Kidney (tissue), 14 donors: Measurements from ENCODE around the gene SNX24. TPM values are rescaled to one million over a fixed set of nuclear protein-coding genes. Genes with fewer than 3 reads are reported as not detected.

ENCODE experiments used
- DNase-seq, 5 donors: peaks; one replicate each; pipeline ENCODE4 v3.0.0-alpha.2; 2013 to 2020
- FAIRE-seq: peaks from 2 replicates; lab custom pipeline; 2012; peaks lifted over from hg19 to GRCh38; lab: Jason Lieb, UNC
- H3K27ac ChIP-seq, 2 donors: one replicate each; pipeline ENCODE4 v1.7.0; 2013; ENCODE audit warnings: low read depth in 2 of 2, low read length in 2 of 2, inconsistent platforms in 1 of 2
- H3K27me3 ChIP-seq: one replicate; pipeline ENCODE4 v1.7.1; 2013; ENCODE audit warnings: low read length, inconsistent platforms; ENCODE audit not compliant: control insufficient read depth, insufficient read depth
- H3K36me3 ChIP-seq, 3 donors: one replicate each; pipeline versions ENCODE4 v1.7.0 to v1.7.1; 2013; ENCODE audit warnings: low read length in 3 of 3, control low read depth in 1 of 3, inconsistent platforms in 1 of 3; ENCODE audit not compliant: insufficient read depth in 3 of 3, control insufficient read depth in 2 of 3
- H3K4me1 ChIP-seq, 3 donors: one replicate each; pipeline versions ENCODE4 v1.7.0 to v1.7.1; 2013; ENCODE audit warnings: low read length in 3 of 3, inconsistent platforms in 1 of 3, low read depth in 1 of 3; ENCODE audit not compliant: control insufficient read depth in 2 of 3, insufficient read depth in 2 of 3
- H3K4me3 ChIP-seq, 3 donors: one replicate each; pipeline versions ENCODE4 v1.7.0 to v1.8.1; 2013; ENCODE audit warnings: low read length in 3 of 3, control low read depth in 1 of 3, inconsistent platforms in 1 of 3
- H3K9ac ChIP-seq, 3 donors: one replicate each; pipeline versions ENCODE4 v1.7.0 to v1.7.1; 2013; ENCODE audit warnings: low read length in 3 of 3, control low read depth in 1 of 3, inconsistent platforms in 1 of 3
- H3K9me3 ChIP-seq, 3 donors: one replicate each; pipeline versions ENCODE4 v1.7.0 to v1.7.1; 2013; ENCODE audit warnings: low read length in 3 of 3, control low read depth in 1 of 3, inconsistent platforms in 1 of 3; ENCODE audit not compliant: control insufficient read depth in 2 of 3, insufficient read depth in 1 of 3
- intact Hi-C: fragments of 100-400 bp; cut with DNase I; formaldehyde crosslinking; loops from one replicate; pipeline ENCODE4 v1.11.1; 2022
- polyA plus RNA-seq: library from polyadenylated mRNA; stranded (reverse); fragments of 350-450 nt; fragmentation: Illumina TruSeq; extraction: RNeasy Lipid Tissue Mini Kit (QIAGEN cat#74804); gene quantifications from one replicate; pipeline ENCODE4 v1.2.3, GENCODE V29; 2014; ENCODE audit warnings: low read depth, low replicate concordance; ENCODE audit not compliant: insufficient read depth
- total RNA-seq: library from RNA; stranded (reverse); fragmentation: NEBNext Ultra II Directional; extraction: Animal tissue kit (Norgen Biotek cat#: 25700); gene quantifications from one replicate; pipeline ENCODE4 v1.2.1, GENCODE V29; 2021
- TF ChIP-seq, protein P1 (sequence below): IDR thresholded peaks from 3 replicates; pipeline ENCODE4 v1.5.1; 2012; ENCODE audit warnings: mild to moderate bottlenecking, moderate library complexity, borderline replicate concordance; ENCODE audit not compliant: insufficient read depth; ENCODE audit errors: extremely low read depth
- donor health status: control.
- donor health status: control.
- donor health status: control.
- donor health status: control.
- donor health status: control.
- donor health status: DM: yes; HTN: yes; CAD: no.
- donor health status: Normal renal cell carcinoma (clear cell type).

Gene SNX24
- total and polyA plus RNA-seq, 2 donors from 2014 or later = 23.8 to 27.0 TPM

DNA sequence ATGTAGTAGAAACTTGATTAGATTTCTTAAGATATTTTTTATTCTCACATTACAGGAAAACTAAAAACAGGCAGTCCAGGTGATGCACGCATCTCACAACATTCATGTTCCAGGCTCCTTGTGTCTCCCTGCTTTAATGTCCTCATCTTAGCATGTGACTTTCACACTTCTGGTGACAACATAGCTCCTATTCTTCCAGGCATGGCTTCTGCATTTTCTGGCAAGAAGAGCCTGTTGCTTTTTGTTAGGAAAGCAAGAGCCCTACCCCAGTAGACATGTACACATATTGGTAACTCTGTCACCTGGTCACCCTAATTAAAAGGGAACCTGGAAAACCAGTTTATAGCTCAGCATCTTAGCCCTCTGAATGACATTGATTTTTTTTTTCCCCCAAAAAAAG, 98.6 kb downstream of the SNX24 start:
- intact Hi-C loops = no loop called here
- Histone ChIP-seq H3K4me3 (no peak overlapping the region), H3K9ac (no peak overlapping the region), H3K9me3 (no peaks in the 10 kb centered on the region), H3K4me1 (peaks cover 0 to 5% (median 3%) of the 10 kb centered on the region in 3 donors), H3K36me3 (no peaks in the 10 kb centered on the region), H3K27me3 (no peaks in the 10 kb centered on the region), H3K27ac (no peak overlapping the region)
- FAIRE-seq = no peak
- DNase-seq = no peak
- TF ChIP-seq, protein P1, sequence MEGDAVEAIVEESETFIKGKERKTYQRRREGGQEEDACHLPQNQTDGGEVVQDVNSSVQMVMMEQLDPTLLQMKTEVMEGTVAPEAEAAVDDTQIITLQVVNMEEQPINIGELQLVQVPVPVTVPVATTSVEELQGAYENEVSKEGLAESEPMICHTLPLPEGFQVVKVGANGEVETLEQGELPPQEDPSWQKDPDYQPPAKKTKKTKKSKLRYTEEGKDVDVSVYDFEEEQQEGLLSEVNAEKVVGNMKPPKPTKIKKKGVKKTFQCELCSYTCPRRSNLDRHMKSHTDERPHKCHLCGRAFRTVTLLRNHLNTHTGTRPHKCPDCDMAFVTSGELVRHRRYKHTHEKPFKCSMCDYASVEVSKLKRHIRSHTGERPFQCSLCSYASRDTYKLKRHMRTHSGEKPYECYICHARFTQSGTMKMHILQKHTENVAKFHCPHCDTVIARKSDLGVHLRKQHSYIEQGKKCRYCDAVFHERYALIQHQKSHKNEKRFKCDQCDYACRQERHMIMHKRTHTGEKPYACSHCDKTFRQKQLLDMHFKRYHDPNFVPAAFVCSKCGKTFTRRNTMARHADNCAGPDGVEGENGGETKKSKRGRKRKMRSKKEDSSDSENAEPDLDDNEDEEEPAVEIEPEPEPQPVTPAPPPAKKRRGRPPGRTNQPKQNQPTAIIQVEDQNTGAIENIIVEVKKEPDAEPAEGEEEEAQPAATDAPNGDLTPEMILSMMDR = no peak

DNA sequence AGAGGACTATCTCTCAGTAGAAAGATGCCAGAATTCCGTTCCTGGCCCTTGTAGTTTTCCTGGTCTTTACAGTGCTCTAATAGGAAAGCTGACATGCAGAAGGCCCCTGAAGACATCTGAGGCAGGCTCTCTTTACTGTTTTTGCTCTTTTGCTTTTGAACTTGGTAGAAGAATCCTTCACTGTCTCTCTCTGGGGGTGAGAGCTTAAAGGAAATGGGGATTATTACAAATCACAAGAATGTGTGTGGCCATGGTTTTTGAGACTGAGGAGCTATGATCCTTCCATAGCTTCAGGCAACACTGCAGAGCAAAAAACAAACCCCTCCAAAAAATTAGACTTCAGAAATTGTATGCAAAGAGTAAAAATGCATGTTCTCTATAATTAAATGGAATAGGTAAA, 102.0 kb downstream of the SNX24 start:
- no peaks in the 10 kb centered on the region for H3K9me3 ChIP-seq
- H3K36me3 ChIP-seq = no peaks in the 10 kb centered on the region
- H3K27me3 ChIP-seq = no peaks in the 10 kb centered on the region
- no peak overlapping the region for H3K9ac ChIP-seq
- no peak overlapping the region for H3K4me3 ChIP-seq
- FAIRE-seq = no peak
- H3K27ac ChIP-seq = no peak overlapping the region
- DNase-seq = no peak
- H3K4me1 ChIP-seq = peaks cover 0 to 5% (median 3%) of the 10 kb centered on the region in 3 donors
- intact Hi-C loops = no loop called here
- TF ChIP-seq, protein P1 = no peak

DNA sequence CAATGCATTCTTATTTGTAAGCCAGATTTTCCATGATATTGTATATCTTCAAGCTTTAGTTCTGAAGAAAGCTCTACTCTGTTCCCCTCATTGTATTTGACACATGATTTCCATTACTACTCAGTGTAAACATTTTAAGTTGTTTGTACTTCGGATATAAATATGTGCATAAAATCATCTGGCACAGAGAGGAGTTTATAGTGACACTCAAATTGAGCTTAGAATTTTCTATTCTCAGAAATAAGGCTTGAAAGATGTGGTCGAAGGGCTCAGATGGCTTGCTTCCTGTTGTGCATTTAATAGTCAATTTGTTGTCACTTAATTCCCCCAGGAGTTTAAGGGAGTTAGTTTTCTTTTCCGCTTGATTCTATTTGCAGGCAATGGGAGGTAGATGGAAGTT, 102.4 kb downstream of the SNX24 start:
- Histone ChIP-seq H3K27me3 (no peaks in the 10 kb centered on the region), H3K4me1 (peaks cover 0 to 5% (median 0%) of the 10 kb centered on the region in 3 donors), H3K36me3 (no peaks in the 10 kb centered on the region), H3K27ac (no peak overlapping the region), H3K4me3 (no peak overlapping the region), H3K9me3 (no peaks in the 10 kb centered on the region), H3K9ac (no peak overlapping the region)
- no peak for FAIRE-seq
- intact Hi-C loops = no loop called here
- TF ChIP-seq, protein P1 = no peak
- DNase-seq = no peak

DNA sequence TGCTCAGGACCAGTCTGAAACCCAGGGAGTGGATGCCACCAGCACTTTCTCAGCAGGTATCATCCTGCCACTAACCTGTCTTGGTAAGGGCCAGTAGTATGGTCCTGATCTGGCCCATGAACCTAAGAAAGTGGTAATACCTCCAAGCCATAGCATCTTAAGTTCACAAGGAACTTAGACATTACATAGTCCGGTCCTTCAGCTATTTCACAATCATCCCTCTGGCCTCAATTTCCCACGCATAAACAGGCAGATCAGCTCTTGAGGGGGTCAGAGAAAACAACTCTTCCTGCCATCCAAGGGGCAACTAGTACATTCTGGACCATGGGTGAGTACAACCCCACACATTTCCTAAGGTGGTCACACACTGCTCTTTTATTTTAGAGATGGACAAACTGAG, 102.9 kb downstream of the SNX24 start:
- TF ChIP-seq, protein P1 = no peak
- FAIRE-seq = no peak

More for the DNA sequence above, 102.9 kb downstream of the SNX24 start:
- no peaks in the 10 kb centered on the region for H3K27me3 ChIP-seq
- no peak for DNase-seq
- no peaks in the 10 kb centered on the region for H3K9me3 ChIP-seq
- peaks cover 0 to 5% (median 0%) of the 10 kb centered on the region in 3 donors for H3K4me1 ChIP-seq
- H3K27ac ChIP-seq = no peak overlapping the region
- intact Hi-C loops = no loop called here
- H3K36me3 ChIP-seq = no peaks in the 10 kb centered on the region
- no peak overlapping the region for H3K4me3 ChIP-seq
- H3K9ac ChIP-seq = no peak overlapping the region
